Mucosa of gallbladder (tissue), 1 donor: Measurements from ENCODE around the gene SCN5A. TPM values are rescaled to one million over a fixed set of nuclear protein-coding genes. Genes with fewer than 3 reads are reported as not detected.

Experiments
- DNase-seq: peaks from one replicate; pipeline ENCODE4 v3.0.0-alpha.2; 2020; ENCODE audit warnings: low spot score
- total RNA-seq: library from RNA; stranded (reverse); gene quantifications from one replicate; pipeline ENCODE4 v1.2.1, GENCODE V29; 2021
- donor health status: DM: no; HTN: no; CAD: no.

Gene SCN5A
- total RNA-seq, 1 donor from 2014 or later = 0.20 TPM

GRCh38 chr3:38647217-38647970 lies 2.1 kb downstream of the SCN5A start:
- no peak for DNase-seq

- no peak for DNase-seq
Observed at GRCh38 chr3:38646630-38647029, 2.9 kb downstream of the SCN5A start.

GRCh38 chr3:38646062-38646461 lies 3.4 kb downstream of the SCN5A start:
- DNase-seq = no peak

- no peak for DNase-seq
Observed at GRCh38 chr3:38645601-38646000, 3.9 kb downstream of the SCN5A start.

- DNase-seq = no peak
Observed at GRCh38 chr3:38645076-38645475, 4.4 kb downstream of the SCN5A start.

- no peak for DNase-seq
Observed at GRCh38 chr3:38644662-38645053, 4.8 kb downstream of the SCN5A start.

GRCh38 chr3:38644016-38644661 lies 5.3 kb downstream of the SCN5A start:
- no peak for DNase-seq

- no peak for DNase-seq
Observed at GRCh38 chr3:38643592-38643991, 5.9 kb downstream of the SCN5A start.

- DNase-seq = no peak
Observed at GRCh38 chr3:38643090-38643489, 6.4 kb downstream of the SCN5A start.

GRCh38 chr3:38641461-38642110 lies 7.9 kb downstream of the SCN5A start:
- DNase-seq = no peak

- DNase-seq = no peak
Observed at GRCh38 chr3:38640661-38641452, 8.6 kb downstream of the SCN5A start.

GRCh38 chr3:38638354-38638753 lies 11.1 kb downstream of the SCN5A start:
- no peak for DNase-seq

GRCh38 chr3:38637906-38638305 lies 11.6 kb downstream of the SCN5A start:
- DNase-seq = no peak

GRCh38 chr3:38636881-38637280 lies 12.6 kb downstream of the SCN5A start:
- no peak for DNase-seq

- no peak for DNase-seq
Observed at GRCh38 chr3:38636464-38636863, 13.0 kb downstream of the SCN5A start.

GRCh38 chr3:38634111-38634510 lies 15.4 kb downstream of the SCN5A start:
- DNase-seq = no peak

- no peak for DNase-seq
Observed at GRCh38 chr3:38632989-38633388, 16.5 kb downstream of the SCN5A start.

GRCh38 chr3:38630606-38631005 lies 18.9 kb downstream of the SCN5A start:
- DNase-seq = no peak

GRCh38 chr3:38630070-38630469 lies 19.4 kb downstream of the SCN5A start:
- DNase-seq = no peak

- no peak for DNase-seq
Observed at GRCh38 chr3:38628835-38629234, 20.7 kb downstream of the SCN5A start.

GRCh38 chr3:38627956-38628355 lies 21.5 kb downstream of the SCN5A start:
- no peak for DNase-seq

GRCh38 chr3:38626171-38626570 lies 23.3 kb downstream of the SCN5A start:
- DNase-seq = no peak
